Measurements from ENCODE around the gene SMARCC1.

SMARCC1 gene

DNA sequence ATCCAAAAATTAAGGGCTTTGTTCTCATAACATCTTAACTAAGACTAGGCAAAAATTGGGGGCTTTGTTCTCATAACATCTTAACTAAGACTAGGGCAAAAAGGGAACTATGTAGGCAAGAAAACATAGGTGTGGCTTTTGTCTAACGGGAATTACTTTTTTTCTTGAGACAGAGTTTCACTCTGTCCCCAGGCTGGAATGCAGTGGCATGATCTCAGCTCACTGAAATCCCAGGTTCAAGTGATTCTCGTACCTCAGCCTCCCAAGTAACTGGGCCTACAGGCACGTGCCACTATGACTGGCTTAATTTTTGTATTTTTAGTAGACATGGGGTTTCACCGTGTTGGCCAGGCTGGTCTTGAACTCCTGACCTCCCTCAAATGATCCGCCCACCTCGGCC, 153.3 kb downstream of the SMARCC1 start:
- no peak for DNase-seq

DNA sequence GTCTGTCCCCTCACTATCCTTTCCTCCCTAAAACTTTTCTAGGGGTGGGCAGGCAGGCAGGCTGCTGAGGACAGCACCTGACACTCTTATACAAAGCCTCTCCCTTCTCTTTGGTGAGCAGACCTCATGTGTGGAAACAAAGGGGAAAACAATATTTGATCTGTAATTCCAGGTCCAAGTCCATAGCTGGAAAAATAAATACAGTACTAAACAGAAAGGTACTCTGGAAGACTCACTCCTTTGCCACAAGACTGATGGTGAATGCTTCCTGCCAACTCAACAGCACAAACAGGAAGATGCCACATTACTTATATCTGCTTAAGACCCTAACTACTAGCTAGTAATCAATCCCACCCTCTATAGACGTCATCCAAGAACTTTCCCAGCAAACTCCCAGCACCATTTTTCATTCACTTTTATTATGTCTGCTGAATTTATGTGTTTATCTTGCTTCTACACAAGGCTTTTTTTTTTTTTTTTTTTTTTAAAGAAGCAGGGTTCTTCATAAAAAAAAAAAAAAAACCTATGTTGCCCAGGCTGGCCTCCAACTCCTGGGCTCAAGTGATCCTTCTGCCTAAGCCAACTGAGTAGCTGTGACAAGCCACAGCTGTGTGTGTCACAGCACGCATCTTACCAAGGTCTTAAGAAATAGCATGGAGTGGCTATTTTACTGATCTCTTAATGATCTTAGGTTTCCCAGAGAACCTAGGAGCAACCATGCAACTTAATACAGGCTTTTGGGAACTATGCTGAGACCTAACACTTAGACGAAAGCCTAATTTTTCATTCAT, 158.8 kb downstream of the SMARCC1 start:
- DNase-seq: no peak

DNA sequence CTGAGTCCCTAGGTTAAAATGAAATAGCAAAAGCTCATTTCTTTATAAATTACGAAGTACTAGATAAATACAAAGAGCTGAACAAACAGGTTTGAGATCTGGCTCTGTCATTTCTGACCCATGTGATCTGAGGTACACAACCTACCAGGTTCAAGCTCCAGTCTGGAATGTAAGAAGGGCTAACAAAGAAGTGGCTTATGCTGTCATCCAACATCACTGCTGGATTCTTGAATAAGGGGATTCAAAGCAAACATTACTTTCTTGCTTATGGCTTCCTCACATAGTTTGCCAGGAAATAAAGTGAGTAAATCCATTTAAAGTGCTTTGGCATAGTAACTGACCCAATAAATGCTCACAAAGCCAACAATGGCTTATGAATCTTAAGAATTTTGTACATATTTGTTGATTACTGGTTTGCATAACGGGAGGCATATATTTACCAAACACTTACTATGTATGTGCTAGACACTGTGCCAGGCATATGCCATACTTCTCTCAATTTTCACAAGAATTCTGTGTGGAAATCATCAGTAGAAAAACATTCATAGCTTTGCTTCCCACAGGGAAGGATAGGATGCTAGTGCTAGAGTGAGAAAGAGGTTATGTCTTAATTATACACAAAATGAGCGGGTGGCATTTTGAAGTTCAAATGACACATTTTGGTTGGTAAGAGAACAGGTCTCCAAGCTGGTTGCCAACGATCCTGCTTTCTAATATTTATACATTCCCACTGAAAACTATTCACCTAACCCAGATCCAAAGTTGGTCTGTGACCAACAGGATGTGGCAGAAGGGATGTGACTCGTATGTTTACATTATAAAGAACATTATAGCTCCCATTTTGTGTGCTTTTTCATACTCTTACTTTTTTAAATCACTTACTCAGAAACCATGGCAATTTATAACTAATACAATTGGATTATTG, 164.3 kb downstream of the SMARCC1 start:
- DNase-seq: no peak

DNA sequence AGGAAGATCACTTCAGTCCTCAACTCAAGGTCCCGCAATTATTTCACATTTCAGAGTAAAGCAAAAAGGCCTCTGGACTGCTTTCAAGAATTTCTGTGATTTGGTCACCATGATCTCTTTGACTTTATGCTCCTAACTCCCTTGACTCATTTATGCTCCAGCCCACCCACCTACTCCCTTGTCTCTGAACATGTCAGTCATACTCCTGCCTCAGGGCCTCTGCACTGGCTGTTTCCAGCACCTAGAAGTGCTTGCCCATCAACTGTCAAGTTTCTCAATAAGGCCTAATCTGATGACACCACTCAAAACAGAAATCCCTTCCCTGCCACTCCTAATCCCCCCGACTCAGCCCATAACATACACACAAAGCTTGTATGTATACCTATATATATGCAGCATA, 166.9 kb downstream of the SMARCC1 start:
- no peak for DNase-seq

DNA sequence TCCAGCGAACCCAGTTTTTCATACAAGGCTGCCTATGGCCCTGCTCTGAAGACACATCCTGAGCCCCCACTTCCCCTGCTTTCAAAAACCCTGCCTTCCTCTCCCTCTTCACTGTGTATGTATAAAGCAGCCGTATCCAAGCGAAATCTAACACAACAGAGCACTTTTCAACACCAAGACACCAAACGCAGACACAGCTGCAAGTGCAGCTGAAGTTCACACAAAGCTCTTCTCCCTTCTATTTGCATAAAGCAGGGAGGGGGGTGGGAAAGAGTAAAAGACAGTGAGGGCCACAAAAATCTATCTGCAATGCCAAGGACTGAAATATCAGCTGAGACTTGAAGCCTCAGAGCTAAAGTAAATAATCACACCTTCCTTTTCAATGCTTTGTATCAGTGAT, 168.0 kb downstream of the SMARCC1 start:
- DNase-seq: no peak

DNA sequence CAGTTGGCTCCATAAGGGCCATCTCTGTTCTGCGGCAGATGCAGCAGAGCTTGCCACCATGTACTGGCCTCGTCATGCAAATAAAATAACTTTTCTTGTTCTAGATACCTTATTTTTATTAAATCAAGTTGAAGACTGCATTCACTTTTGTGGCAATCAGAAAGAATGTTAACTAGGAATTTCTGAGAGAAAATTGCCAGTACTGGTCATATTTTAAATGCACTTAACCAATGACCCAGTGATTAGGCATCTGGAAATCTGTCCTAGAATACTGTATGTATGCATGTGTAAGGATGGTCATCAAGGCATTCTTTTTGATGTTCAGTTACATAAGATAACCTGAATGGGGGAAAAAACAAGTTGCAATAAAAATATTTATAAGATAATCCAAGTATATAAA, 168.8 kb downstream of the SMARCC1 start:
- no peak for DNase-seq

DNA sequence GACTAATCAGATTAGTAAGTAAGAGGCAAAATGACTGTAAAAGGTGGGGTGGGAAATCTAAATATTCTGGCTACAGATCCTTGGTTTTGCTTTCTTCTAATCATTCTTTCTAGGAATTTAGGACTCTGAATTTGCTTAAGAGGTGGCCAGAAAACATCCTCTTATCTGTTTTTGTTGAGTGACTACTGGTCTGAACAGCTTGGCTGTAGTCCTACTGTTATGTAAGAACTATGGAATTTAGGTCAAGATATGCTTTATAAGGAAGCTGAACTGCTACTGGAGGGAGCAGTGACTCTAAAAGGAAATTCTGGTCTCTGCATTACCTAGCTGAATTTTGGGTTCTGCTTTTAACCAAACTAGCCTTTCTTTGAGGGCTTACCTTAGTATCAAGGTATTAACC, 169.5 kb downstream of the SMARCC1 start:
- DNase-seq: no peak

DNA sequence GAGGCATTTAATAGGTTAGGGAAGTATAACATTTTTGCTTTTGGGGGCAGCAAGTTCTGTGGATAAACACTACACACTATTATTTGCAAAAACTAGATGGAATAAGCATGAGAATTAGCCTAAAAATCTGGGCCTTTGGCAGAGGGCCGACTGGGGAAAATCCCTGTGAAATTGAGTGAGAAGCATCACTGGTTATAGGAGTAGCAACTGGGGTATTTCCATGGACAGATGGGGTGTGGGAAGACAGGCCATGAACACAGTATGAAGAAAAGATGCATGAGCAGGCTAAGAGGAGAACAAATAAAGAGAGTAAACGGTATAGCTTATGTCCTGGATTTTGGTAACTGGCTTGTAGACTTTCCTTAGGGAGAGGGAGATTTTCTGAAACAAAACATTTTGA, 170.1 kb downstream of the SMARCC1 start:
- no peak for DNase-seq

DNA sequence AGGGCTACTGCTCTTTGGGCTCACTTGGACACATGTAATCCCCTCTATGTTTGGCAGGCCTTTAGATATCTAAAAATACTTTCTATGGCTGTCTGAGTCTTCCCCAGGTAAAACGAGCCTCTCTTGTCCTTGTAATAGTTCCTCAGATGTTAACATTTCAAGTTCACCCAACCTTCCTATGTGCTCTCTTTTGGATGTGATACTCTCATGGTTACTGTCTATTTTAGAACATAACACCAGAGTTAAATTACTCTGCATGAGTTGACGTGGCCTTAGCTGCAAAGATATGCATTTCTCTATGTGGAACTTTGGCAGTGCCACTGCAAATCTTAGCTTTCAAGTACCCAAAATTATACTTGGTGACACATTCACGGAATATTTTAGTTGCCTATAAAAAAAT, 171.1 kb downstream of the SMARCC1 start:
- no peak for DNase-seq

DNA sequence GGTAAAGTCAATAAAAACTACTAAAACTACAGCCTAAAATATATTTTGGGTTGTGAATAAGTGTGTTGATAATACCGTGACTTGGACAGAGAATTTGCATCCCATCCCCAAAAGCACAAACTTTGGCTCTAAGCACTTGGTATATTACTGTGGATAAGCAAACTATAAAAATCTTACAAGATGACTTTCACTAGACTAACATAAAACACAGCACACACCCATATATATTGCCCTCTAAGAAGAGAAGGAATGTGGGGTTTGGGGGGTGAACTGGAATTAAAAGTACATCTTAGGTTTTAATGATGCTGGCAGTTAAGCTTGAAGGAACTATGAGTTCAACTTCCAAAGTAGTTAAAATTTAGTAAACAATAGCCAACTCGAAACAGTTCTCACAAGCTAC, 174.4 kb downstream of the SMARCC1 start:
- DNase-seq: no peak

DNA sequence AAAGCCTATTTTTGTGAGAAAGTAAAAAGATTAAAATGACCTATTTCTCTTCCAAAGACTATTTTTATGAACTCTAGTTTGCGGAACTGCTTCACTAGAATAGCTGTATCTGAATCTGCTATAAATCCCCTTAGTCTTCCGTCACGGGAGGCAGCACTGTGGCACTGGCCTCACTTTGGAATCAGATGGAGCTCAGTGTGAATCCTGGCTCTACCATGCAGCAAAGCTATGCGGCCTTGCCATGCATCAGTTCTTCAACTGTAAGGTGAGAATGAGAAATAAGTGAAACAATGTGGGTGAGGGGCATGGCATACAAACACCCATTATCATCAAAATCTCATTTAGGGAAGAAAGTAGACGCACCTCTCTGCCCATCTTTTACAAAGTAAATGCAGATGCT, 175.5 kb downstream of the SMARCC1 start:
- no peak for DNase-seq

DNA sequence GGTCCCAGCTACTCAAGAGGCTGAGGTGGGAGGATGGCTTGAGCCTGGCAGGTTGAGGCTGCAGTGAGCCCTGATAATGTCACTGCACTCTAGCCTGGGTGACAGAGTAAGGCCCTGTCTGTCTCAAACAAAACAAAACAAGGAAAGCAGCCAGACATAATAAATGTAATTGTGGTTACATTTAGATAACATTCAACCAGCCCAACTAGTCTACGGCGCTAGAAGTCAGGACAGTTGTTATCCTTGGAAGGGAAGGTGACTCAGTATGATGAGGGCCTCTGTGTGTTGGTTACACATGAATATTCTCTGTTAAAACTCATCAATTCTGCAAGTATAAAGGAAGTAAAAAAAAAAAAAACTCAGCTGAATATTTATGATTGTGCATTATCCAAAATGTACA, 176.0 kb downstream of the SMARCC1 start:
- DNase-seq: no peak

DNA sequence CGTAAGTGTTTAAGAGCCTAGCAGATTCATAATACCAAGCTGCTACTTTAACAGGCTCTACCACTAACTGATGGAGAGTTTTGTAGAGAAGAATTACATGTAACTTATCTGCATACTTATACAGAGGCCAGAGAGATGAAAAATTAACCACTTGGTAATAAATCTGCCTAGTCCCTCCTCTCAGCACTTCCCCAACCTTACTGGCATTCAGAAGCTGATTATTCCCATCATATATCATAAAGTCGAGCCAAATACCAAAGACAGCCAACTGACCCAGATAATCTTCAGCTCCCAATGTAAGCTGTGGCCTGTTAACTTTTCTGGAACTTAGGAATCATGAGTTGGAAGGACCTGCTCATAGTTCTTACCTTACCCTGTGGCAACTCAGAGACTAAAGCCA, 177.5 kb downstream of the SMARCC1 start:
- no peak for DNase-seq

DNA sequence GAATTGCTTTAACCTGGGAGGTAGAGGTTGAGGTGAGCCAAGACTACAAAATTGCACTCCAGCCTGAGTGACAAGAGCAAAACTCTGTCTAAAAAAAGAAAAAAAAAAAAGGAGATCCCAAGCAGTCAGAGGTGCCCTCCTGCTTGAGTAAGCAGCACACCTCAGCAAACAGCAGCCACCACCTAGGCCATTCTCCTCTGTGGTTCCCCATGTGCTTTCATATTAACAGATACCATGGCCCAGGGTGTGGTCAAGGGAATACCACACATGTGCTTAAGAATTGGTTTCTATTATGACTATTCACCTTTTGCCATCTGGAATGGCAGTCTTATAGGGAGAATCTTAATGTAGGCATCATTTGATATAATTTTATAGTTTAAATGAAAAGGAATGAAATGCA, 178.4 kb downstream of the SMARCC1 start:
- DNase-seq: no peak

DNA sequence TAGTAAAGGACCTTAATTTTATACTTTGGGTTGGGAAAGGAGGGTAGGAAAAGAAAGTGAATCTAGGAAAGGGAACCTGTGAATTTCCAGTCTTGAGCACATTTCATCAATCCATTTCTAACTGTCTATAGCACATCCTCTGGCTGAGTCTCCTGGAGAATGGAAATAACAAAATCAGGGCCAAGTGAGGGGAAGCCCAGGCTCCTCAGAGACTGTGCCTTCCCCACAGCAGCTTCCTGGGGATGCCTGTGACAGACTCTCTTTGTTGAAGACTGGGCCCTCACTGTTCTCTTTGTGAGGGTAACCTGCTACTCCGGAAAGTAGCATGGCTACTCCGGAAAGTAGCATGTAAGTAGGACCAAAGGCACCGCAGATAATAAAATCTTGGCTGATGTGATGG, 180.4 kb downstream of the SMARCC1 start:
- DNase-seq: no peak

DNA sequence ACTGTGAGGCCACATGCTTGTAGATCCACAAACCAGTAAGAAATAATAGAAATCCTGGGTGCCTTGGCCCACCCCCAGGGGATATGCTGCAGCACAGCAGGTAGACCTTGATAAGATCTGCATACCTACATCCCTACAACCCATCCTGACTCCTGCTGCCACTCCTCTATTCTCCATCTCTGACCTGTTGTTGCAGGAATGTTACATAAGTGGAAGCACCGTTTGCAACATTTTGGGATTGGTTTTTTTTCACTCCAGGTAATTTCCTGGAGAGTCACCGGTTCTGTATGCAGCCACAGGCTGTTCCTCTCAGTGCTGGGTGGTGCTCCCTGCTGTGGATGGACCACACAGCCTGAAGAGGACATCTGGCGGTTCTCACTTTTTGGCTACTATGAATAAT, 186.9 kb downstream of the SMARCC1 start:
- no peak for DNase-seq

DNA sequence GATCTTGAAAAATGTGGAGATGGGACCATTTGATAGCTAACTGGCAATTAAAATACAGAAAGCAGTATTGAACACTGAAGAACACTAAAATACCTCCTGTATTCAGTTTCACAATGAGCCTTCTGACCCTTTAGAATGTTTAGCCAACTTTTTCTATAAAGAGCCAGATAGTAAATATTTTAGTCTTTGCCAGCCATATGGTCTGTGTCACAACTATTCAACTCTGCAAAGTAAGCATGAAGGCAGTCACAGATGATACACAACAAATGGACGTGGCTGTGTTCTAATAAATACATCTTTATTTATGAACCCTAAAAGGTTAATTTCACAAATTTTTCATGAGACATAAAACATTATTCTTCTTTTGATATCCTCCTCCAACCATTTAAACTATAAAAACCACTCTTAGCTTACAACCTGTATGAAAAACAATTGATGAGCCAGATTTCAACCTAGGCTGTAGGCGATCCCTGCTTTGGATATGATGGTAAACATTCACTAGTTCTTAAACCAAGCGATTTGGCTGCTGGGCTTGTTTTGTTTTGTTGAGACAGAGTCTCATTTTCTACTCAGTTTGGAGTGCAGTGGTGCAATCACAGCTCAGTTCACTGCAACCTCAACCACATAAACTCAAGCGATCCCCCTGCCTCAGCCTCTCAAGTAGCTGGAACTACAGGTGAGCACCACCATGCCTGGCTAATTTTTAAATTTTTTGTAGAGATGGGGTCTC, 189.5 kb downstream of the SMARCC1 start:
- no peak for DNase-seq

DNA sequence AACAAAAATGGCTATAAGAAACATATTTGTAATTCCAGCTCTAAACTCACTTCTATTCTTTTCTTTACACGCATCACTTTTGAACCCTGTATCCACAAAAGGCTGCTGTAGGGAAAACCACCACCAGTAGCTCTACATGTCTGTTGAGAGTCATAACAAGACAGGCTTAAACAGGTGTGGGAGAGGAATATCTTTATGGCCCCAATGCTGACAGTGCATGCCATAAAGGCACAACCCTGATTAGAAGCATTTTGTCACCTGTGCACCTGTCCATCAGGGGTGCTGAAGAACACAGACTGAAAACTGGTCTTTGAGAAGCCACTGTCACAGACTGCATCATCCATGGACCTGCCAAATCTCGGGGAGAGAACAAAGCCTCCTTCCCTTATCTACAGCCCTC, 191.5 kb downstream of the SMARCC1 start:
- no peak for DNase-seq

DNA sequence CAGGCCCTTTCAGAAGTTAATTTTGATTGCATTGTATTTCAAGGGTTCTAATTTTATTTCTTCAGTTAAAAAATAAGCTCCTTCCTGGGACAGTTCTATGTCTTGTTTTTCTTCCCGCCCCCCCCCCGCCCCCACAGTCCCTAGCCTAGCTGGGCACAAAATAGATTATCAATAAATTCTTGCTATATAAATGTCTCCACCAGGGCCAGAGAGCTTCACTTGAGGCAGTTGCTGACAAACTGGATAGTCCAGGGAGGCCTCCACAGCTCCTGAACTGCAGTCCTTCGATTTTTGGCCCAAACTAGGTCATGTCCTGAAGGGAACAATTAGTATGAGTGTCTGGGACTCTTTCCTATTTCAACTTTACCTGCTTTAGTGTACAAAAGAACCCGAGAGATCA, 193.1 kb downstream of the SMARCC1 start:
- no peak for DNase-seq

DNA sequence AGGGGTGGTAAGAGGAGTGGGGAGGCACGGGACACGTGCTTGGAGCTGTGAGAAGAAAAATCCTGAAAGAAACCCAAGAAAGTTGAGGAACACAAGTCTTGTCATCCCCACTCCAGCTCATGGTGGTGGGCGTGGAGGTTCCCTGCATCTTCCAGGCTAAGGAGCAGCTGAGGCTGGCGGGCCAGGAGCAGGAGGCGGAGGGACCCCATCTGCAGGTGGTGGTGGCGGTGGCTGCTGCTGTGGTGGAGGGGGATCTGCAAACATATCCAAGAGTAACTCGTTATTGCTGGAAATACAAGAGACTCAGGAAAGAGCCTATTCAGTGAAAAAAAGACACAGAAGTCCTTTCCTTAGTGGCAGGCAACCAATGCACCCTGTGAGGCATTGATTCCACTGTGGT, 193.6 kb downstream of the SMARCC1 start:
- no peak for DNase-seq

DNA sequence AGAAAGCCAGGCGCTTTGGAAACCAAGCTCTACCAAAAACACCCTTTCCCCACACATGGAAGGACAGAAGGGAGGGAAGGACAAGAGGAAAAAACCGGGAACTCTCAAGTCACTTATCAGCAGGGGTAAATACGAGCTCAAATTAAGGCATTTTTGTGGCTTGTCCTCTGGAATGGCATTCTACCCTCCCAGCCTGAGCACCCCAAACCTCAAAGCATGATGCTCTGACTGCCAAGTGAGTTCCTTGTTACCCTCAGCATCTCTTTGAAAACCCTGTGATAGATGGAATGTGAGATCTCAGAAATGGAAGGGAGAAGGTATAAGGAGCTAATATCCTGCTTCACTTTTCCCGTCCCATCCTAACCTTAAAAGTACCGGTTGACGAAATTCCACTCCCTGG, 194.9 kb downstream of the SMARCC1 start:
- DNase-seq: no peak

DNA sequence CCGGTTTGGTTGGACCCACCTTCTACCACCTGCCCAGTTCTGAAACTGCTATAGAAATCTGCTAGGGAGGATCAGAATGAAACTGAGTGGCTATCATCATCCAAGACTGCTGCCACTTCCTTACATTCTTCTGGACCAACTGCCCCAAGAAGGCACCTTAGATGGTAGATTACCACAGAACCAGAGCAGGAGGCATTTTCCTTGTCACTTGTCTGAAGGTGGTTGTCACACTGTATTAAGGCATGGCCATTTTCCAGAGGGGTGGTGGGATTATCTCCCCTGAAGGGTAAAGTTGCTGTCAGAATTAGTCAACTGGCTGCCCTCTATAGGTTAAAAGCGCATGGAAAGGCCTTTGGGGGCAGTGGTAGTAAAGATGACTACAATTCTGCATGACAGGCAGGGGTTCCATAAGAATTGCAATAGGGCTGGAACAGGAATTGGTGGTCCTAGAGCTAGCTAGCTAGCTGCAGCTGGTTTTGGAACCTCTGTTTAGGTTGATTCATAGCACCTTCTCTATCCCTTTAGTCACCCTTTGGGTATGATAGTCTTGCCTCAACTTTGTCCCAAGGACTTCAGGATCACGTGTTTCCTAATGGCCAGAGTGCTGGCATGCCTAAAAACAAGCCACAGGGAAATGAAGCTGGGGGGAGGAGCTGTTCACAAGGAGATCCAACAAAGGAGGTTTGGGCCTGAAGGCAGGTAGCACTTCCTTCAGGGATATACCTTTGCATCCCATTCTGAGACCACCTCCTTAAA, 198.2 kb downstream of the SMARCC1 start:
- no peak for DNase-seq

DNA sequence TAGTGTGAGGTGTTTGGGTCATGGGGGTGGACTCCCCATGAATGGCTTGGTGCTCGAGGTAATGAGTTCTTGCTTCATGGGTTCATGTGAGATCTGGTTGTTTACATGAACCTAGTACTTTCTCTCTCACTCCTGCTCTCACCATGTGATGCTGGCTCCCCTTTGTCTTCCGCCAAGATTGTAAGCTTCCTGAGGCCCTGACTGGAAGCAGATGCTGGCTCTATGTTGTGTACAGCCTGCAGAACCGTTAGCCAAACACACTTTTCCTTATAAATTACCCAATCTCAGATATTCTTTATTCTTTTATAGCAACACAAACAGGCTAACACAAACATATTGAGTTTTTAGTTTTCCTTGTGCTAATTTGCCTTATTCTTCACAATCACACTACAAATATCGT, 199.9 kb downstream of the SMARCC1 start:
- no peak for DNase-seq

All from NCI-H2171 treated with DMSO at 0.1 percent for 48 hours (cell line).